Stimulated activated CD8-positive, alpha-beta memory T cell treated with anti-CD3 and anti-CD28 coated beads, Interleukin-7, amount 100 ng/mL, for 1 hour (primary cell): Measurements from ENCODE around the gene TEX11.
A peak's percentile ranks its signal among the peaks of the same experiment; 100 is the strongest.
"Not testable (repeated sequence)": the region's sequence is repeated elsewhere in the genome, so short reads cannot be mapped to it uniquely, and the experiment has no call there.

Experiments
- DNase-seq, 2 donors: peaks; one replicate each; pipeline ENCODE4 v3.0.0-alpha.2; 2020; ENCODE audit warnings: low read depth in 2 of 2

TEX11 gene

DNA sequence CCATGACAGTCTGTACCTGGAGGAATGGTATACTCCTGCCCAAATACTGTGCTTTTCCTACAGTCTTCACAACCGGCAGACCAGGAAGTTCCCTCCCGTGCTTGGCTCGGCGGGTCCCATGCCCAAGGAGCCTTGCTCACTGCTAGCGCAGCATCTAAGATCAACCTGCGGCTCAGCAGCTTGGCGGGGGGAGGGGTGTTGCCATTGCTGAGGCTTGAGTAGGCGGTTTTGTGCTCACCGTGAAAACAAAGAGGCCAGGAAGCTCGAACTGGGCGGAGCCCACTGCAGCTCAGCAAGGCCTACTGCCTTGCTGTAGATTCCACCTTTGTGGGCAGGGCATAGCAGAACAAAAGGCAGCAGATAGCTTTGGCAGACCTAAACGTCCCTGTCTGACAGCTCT lies 152.7 kb downstream of the TEX11 start:
- peak in 1 of 2 donors; percentile 1 for DNase-seq

DNA sequence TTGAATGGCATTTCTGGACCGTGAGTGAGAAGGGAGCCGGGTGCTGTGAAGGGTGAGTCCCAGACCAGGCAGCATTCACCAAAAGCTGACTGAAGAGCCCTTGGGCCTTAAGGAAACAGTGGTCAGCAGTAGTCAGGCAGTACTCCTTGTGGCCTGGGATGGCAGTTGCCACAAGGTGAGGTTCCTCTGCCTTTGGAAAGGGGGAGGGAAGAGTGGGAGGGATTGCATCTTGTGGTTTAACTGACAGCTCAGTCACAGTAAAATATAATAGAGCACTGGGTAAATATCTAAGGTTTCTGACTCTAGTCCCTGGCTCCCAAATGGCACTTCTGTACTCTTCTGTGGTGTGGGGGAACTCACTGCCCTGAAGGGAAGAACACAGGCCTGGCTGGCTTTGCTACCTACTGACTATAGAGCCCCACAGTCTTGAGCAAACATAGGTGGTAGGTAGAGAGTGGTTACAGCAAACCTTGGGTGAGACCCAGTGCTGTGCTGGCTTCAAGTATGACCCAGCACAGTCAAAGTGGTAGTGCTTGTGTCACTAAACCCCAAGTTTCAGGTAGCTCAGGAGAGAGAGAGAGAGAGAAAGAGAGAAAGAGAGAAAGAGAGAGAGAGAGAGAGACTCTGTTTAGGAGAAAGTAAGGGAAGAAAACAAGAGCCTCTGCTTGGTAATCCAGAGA lies 154.2 kb downstream of the TEX11 start:
- no peak for DNase-seq

- not testable (repeated sequence) for DNase-seq
Measured at GRCh38 chrX:70733774-70734173, 174.7 kb downstream of the TEX11 start.

GRCh38 chrX:70727961-70728360 lies 180.6 kb downstream of the TEX11 start:
- DNase-seq: not testable (repeated sequence)

- DNase-seq: no peak
Measured at GRCh38 chrX:70720721-70721120, 187.8 kb downstream of the TEX11 start.

DNA sequence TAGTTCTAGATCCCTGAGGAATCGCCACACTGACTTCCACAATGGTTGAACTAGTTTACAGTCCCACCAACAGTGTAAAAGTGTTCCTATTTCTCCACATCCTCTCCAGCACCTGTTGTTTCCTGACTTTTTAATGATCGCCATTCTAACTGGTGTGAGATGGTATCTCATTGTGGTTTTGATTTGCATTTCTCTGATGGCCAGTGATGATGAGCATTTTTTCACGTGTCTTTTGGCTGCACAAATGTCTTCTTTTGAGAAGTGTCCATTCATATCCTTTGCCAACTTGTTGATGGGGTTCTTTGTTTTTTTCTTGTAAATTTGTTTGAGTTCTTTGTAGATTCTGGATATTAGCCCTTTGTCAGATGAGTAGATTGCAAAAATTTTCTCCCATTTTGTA lies 197.2 kb downstream of the TEX11 start:
- not testable (repeated sequence) for DNase-seq

- DNase-seq: no peak
Measured at GRCh38 chrX:70694339-70695122, 214.0 kb downstream of the TEX11 start.

DNA sequence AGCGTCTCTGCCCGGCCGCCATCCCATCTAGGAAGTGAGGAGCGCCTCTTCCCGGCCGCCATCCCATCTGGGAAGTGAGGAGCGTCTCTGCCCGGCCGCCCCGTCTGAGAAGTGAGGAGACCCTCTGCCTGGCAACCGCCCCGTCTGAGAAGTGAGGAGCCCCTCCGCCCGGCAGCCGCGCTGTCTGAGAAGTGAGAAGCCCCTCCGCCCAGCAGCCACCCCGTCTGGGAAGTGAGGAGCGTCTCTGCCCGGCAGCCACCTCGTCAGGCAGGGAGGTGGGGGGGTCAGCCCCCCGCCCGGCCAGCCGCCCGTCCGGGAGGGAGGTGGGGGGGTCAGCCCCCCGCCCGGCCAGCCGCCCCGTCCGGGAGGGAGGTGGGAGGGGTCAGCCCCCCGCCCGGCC lies 229.1 kb downstream of the TEX11 start:
- not testable (repeated sequence) for DNase-seq

DNA sequence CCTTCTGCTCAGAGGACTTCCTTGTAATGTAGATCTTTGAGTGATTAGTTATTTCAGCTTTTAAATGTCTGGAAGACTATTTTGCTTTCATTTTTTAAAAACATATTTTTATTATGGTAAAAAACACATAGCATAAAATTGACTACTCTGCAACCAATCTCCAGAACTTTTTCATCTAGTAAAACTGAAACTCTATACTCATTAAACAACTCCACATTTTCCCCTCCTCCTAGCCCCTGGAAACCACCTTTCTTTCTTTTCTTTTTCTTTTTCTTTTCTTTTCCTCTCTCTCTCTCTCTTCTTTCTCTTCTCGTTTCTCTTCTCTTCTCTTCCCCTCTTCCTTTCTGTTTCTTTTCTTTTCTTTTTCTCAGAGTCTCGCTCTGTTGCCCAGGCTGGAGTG lies 233.2 kb downstream of the TEX11 start:
- no peak for DNase-seq

DNA sequence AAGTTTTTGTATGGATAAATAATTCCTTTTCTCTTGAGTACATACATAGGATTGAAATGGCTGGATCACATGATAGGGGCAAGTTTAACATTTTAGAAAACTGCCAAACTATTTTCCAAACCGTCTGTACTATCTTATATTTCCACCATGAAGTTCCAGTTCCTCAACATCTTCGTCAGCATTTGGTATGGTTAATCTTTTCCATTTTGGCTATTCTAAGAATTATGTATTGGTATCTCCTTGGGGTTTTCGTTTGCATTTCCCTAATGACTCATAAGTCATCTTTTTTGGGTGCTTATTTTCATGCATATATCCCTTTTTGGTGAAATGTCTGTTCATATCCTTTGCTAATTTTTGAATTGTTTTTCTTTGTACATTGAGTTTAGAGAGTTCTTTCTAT lies 236.2 kb downstream of the TEX11 start:
- DNase-seq: no peak

DNA sequence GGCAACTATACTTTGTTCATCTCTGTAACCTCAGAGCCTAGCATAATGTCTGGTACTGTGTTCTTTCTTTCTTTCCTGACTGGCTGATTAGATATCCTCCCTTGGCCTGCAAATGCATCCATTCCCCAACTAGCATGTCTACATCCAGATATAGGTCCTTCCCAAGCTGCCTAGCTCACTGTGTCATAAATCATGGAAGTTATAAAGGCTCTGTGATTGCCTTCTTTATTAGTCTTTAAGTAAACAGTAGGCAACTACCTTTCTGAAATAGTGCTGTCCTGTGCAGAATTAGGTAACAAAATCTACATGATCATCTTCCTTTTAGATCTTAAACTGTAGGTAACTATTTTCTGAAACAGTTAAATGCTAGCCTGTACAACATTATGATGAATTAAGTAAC lies 239.4 kb downstream of the TEX11 start:
- no peak for DNase-seq

GRCh38 chrX:70664726-70665125 lies 243.8 kb downstream of the TEX11 start:
- DNase-seq: no peak

DNA sequence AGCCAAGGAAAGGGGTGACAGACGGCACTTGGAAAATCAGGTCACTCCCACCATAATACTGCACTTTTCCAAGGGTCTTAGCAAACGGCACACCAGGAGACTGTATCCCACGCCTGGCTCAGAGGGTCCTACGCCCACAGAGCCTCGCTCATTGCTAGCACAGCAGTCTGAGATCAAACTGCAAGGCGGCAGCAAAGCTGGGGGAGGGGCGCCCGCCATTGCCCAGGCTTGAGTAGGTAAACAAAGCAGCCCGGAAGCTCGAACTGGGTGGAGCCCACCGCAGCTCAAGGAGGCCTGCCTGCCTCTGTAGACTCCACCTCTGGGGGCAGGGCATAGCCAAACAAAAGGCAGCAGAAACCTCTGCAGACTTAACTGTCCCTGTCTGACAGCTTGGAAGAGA lies 247.4 kb downstream of the TEX11 start:
- not testable (repeated sequence) for DNase-seq

GRCh38 chrX:70657546-70657945 lies 251.0 kb downstream of the TEX11 start:
- not testable (repeated sequence) for DNase-seq

GRCh38 chrX:70656304-70656703 lies 252.2 kb downstream of the TEX11 start:
- DNase-seq: no peak

- DNase-seq: not testable (repeated sequence)
Measured at GRCh38 chrX:70647910-70648309, 260.6 kb downstream of the TEX11 start.

DNA sequence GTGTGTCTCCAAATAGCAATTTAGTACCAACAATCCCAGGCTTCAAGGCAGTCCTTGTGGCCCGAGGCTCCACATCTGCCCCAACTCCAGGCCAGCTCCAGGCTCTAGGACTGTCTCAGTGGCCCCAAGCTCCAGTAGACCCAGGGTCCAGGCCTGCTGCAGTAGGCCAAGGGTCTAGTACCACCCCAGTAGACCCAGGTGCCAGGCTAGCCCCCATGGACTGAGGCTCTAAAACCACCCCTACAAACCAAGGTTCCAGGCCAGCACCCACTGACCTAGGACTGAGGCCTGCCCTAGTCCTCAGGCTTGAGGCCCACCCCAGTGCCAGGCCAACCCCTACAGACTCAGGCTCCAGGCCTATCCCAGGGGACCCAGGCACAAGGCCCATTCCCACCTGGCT lies 272.3 kb downstream of the TEX11 start:
- DNase-seq: no peak

DNA sequence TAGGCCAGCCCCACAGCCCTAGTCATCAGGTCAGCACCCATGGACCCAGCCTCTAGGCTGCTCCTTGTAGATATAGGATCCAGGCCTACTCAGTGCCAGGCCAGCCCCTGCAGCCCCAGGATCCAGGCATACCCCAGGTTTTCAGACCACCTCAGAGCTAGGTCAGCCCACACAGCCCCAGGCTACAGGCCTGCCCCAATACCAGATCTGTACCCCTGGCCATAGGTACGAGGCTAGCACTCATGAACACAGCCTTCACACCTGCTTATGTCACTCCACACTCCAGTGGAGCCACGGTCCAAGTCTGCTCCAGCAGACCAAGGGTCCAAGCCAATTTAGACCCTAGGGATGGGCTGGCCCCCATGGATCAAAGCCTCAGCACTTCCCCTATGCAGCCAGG lies 272.8 kb downstream of the TEX11 start:
- no peak for DNase-seq

GRCh38 chrX:70635227-70635626 lies 273.3 kb downstream of the TEX11 start:
- DNase-seq: no peak

- no peak for DNase-seq
Measured at GRCh38 chrX:70621743-70622142, 286.8 kb downstream of the TEX11 start.

- DNase-seq: no peak
Measured at GRCh38 chrX:70618467-70618866, 290.0 kb downstream of the TEX11 start.

- DNase-seq: no peak
Measured at GRCh38 chrX:70613295-70613694, 295.2 kb downstream of the TEX11 start.

- DNase-seq: no peak
Measured at GRCh38 chrX:70605352-70605751, 303.2 kb downstream of the TEX11 start.
